Ascending aorta (tissue), 2 donors: ENCODE measurements around the gene BRAF. TPM values are rescaled to one million over a fixed set of nuclear protein-coding genes. Genes with fewer than 3 reads are reported as not detected.

ENCODE experiments used
- DNase-seq, 2 donors: peaks; one replicate each; pipeline ENCODE4 v3.0.0-alpha.2; 2019; ENCODE audit warnings: low spot score in 2 of 2
- H3K27ac ChIP-seq, 2 donors: fragments of 200-600 bp; sonication (generic); one replicate each; pipeline ENCODE4 v1.5.1; 2016 to 2017; ENCODE audit warnings: mild to moderate bottlenecking in 1 of 2
- H3K27me3 ChIP-seq: fragments of 200-600 bp; sonication (generic); one replicate; pipeline ENCODE4 v1.5.1; 2017
- H3K36me3 ChIP-seq, 2 donors: fragments of 200-600 bp; sonication (generic); one replicate each; pipeline ENCODE4 v1.5.1; 2016
- H3K4me1 ChIP-seq, 2 donors: fragments of 200-600 bp; sonication (generic); one replicate each; pipeline ENCODE4 v1.5.1; 2016 to 2017; ENCODE audit warnings: mild to moderate bottlenecking in 1 of 2
- H3K4me3 ChIP-seq, 2 donors: fragments of 200-600 bp; sonication (generic); one replicate each; pipeline ENCODE4 v1.5.1; 2016 to 2017; ENCODE audit warnings: mild to moderate bottlenecking in 1 of 2
- H3K9me3 ChIP-seq, 2 donors: fragments of 200-600 bp; sonication (generic); one replicate each; pipeline ENCODE4 v1.5.1; 2016
- CTCF ChIP-seq, 3 experiments: fragments of 200-600 bp in 2 of 3; fragments of 450-650 bp in 1 of 3; sonication (generic) in 2 of 3; IDR thresholded peaks; one replicate each; pipeline ENCODE4 v1.5.1; 2016 to 2019; ENCODE audit warnings: antibody characterized with exemption in 3 of 3, mild to moderate bottlenecking in 1 of 3, moderate library complexity in 1 of 3
- intact Hi-C: fragments of 100-400 bp; cut with DNase I; formaldehyde crosslinking; loops from one replicate; pipeline ENCODE4 v1.15.1; 2023
- total RNA-seq: library from RNA; depleted of rRNA; stranded (reverse); fragments of >200 nt; gene quantifications from one replicate; pipeline ENCODE4 v1.1.0, GENCODE V29; 2016

BRAF gene
- total RNA-seq, 1 donor from 2014 or later: 14.2 TPM

DNA sequence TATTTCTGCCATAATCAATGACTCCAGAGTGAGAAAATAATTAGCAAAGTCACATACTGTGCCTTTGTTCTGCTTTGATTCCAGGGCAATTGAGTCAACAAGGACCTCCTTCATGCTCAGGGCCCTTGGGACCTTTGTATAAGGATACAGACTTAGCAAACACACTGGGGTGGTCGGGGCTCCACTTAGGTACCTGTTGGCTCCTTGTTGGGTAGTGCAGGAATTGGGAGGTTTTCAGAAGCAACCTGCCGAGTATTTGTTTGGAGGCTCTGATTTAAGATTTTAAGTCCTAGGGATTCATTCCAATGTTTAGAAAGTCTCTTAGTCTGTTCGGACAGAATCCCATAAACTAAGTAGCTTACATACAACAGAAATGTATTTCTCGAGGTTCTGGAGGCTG lies 249.0 kb downstream of the BRAF start:
- no peak for TF ChIP-seq CTCF (IDR thresholded peaks at IDR 0.05)
- no peak for DNase-seq

DNA sequence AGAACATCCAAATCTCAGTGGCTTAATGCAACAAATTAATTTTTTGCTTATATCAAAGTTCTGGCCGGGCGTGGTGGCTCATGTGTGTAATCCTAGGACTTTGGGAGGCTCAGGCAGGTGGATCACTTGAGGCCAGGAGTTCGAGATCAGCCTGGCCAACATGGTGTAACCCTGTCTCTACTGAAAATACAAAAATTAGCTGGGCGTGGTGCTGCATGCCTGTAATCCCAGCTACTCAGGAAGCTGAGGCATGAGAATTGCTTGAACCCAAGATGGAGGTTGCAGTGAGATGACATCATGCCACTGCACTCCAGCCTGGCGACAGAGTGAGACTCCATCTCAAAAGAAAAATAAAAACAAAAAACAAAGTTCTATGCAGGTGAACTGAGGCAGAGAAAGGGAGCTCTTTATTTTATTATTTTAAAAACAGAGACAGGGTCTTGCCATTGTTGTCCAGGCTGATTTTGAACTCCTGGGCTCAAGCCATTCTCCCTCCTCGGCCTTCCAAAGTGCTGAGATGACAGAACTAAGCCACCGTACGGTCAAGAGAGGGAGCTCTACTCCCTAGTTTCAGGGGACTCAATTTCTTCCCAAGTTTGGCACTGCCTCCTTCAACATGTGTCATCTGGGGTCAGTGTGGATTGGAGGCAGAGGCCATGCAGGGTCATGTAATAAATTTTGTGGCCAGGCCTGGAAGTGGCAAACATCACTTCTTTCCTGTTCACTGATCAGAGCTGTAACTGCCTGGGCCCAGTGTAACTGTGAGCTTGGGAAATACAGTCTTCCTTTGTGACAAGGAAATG lies 249.6 kb downstream of the BRAF start:
- peaks cover 13% of the 10 kb centered on the region in 2 donors for H3K36me3 ChIP-seq
- TF ChIP-seq CTCF (IDR thresholded peaks at IDR 0.05): peak; percentile 25 to 56 (median 27)
- H3K9me3 ChIP-seq: no peaks in the 10 kb centered on the region
- peaks cover 0 to 15% of the 10 kb centered on the region in 2 donors for H3K4me1 ChIP-seq
- no peaks in the 10 kb centered on the region for H3K27me3 ChIP-seq
- intact Hi-C loops: loop anchor here (1.0 to 5.0 kb wide), 3 partner anchors 21 to 340 kb away; partner anchors contain the start of genes MRPS33, NDUFB2 and SLC37A3
- peak overlapping the region; percentile 14 to 28 for H3K27ac ChIP-seq
- no peak overlapping the region for H3K4me3 ChIP-seq
- DNase-seq: peak in 1 of 2 donors; percentile 76

More for the DNA sequence above, 249.0 kb downstream of the BRAF start:
- no peaks in the 10 kb centered on the region for H3K27me3 ChIP-seq
- H3K9me3 ChIP-seq: no peaks in the 10 kb centered on the region
- H3K4me3 ChIP-seq: no peak overlapping the region
- intact Hi-C loops: loop anchor here (1.0 to 2.0 kb wide), 2 partner anchors 21 to 339 kb away; partner anchors contain the start of genes MRPS33 and NDUFB2
- peak overlapping the region; percentile 14 to 28 for H3K27ac ChIP-seq
- peaks cover 13 to 20% of the 10 kb centered on the region in 2 donors for H3K36me3 ChIP-seq
- peaks cover 0 to 15% of the 10 kb centered on the region in 2 donors for H3K4me1 ChIP-seq

DNA sequence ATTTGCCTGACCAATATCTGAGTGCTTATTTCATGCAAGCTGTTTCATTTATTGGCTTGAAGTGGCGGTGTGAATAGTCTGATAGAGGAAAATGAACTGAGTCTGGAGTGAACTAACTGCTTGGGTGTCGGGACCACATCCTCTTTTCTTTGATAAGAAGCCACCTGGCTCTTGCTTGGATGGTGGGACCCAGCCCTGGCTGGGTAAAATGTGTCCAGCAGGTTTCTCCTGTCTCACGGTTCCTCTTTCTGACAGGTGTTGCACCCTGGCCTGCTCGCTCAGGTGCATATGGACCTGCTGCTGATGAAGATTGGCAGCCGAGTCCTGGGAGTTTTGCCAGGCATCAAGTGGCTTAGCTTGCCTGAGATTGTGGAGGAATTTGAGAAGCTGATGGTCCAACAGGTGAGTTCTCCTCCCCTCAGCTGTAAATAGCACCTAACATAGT lies 250.4 kb downstream of the BRAF start:
- Histone ChIP-seq H3K4me3 (peak overlapping the region; percentile 95 to 99), H3K36me3 (peaks cover 12 to 13% of the 10 kb centered on the region in 2 donors), H3K27ac (peak overlapping the region; percentile 83 to 87), H3K4me1 (peaks cover 0 to 15% of the 10 kb centered on the region in 2 donors), H3K27me3 (no peaks in the 10 kb centered on the region), H3K9me3 (no peaks in the 10 kb centered on the region)
- intact Hi-C loops: loop anchor here (2.0 to 5.0 kb wide), 2 partner anchors 277 to 340 kb away; partner anchors contain the start of genes MRPS33 and SLC37A3
- DNase-seq: no peak
- TF ChIP-seq CTCF (IDR thresholded peaks at IDR 0.05): no peak

DNA sequence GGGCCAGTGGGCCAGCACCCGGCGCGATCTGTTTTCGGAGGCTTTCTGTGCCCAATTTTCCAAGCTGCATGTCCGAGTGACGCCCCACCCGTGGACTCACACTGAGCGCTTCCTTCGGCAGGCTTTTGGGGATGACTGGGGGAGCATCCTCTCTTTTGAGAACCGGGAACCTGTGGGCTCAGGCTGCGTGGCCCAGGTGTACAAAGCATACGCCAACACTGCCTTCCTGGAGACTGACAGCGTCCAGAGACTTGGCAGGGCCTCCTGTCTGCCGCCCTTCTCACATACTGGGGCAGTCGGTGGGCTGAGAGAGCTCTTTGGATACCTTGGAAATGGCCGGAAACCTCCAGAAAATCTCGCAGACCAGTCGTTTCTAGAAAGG lies 251.0 kb downstream of the BRAF start:
- H3K4me1 ChIP-seq: peaks cover 0 to 15% of the 10 kb centered on the region in 2 donors
- H3K4me3 ChIP-seq: peak overlapping the region; percentile 95 to 99
- intact Hi-C loops: loop anchor here (2.0 to 5.0 kb wide), 2 partner anchors 276 to 341 kb away; partner anchors contain the start of genes MRPS33 and SLC37A3
- no peaks in the 10 kb centered on the region for H3K27me3 ChIP-seq
- H3K9me3 ChIP-seq: no peaks in the 10 kb centered on the region
- H3K27ac ChIP-seq: peak overlapping the region; percentile 83 to 87
- H3K36me3 ChIP-seq: peaks cover 6 to 7% of the 10 kb centered on the region in 2 donors
- TF ChIP-seq CTCF (IDR thresholded peaks at IDR 0.05): no peak
- DNase-seq: no peak

- intact Hi-C loops: loop anchor here (5.0 kb wide), 1 partner anchor 276 kb away; the partner anchor contains the start of gene SLC37A3
- peak in 1 of 2 donors; percentile 67 for DNase-seq
Observed at GRCh38 chr7:140673063-140673773, 251.5 kb downstream of the BRAF start.

More at GRCh38 chr7:140673063-140673773, 251.5 kb downstream of the BRAF start:
- peak overlapping the region; percentile 83 to 87 for H3K27ac ChIP-seq
- peak overlapping the region; percentile 95 to 99 for H3K4me3 ChIP-seq
- H3K27me3 ChIP-seq: no peaks in the 10 kb centered on the region
- no peaks in the 10 kb centered on the region for H3K9me3 ChIP-seq
- H3K4me1 ChIP-seq: peaks cover 0 to 15% of the 10 kb centered on the region in 2 donors
- TF ChIP-seq CTCF (IDR thresholded peaks at IDR 0.05): no peak
- H3K36me3 ChIP-seq: peaks cover 1 to 3% of the 10 kb centered on the region in 2 donors
